Measurements from ENCODE around the gene ING2.

- TF ChIP-seq EP300 (IDR thresholded peaks at IDR 0.05; ENCODE audit: low read depth) (peak; percentile 39), POLR2A (IDR thresholded peaks at IDR 0.05) (peak; percentile 89)
These were observed 942 bp downstream of the ING2 start for GRCh38 chr4:183505611-183506388.

All from transverse colon (tissue), 1 donor.